DND-41 (cell line): ENCODE measurements around the gene ATP6V0D1.

Experiments
- EZH2 ChIP-seq: IDR thresholded peaks from 3 replicates; pipeline ENCODE4 v1.6.1; 2012; ENCODE audit warnings: borderline replicate concordance, low read depth, mild to moderate bottlenecking, moderate library complexity, low read length, inconsistent platforms; ENCODE audit not compliant: severe bottlenecking
- TF ChIP-seq, protein P1 (sequence below): IDR thresholded peaks from 2 replicates; pipeline ENCODE4 v1.5.1; 2012; ENCODE audit warnings: borderline replicate concordance, low read length, moderate library complexity, mild to moderate bottlenecking; ENCODE audit not compliant: poor library complexity, severe bottlenecking; ENCODE audit errors: extremely low read depth

DNA sequence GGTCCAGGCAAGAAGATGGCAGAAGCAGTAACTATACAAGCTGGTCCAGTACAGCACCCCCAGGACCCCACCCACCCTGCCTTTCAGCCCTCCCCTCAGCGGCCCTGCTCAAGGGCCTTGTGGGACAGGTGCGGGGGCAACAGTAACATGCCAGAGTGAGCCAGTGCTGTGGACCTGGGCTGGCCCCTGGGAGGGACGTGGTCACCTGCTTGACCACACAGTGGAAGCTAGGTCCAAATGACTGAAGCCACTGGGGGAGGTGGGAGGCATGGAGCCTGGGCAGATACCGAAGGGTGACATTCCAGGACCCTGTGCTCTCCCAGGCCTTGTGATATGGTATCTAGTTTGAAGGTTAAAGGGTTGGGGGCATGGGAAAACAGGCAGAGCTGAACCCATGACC, 17.3 kb downstream of the ATP6V0D1 start:
- TF ChIP-seq EZH2, result no peak
- TF ChIP-seq, protein P1, sequence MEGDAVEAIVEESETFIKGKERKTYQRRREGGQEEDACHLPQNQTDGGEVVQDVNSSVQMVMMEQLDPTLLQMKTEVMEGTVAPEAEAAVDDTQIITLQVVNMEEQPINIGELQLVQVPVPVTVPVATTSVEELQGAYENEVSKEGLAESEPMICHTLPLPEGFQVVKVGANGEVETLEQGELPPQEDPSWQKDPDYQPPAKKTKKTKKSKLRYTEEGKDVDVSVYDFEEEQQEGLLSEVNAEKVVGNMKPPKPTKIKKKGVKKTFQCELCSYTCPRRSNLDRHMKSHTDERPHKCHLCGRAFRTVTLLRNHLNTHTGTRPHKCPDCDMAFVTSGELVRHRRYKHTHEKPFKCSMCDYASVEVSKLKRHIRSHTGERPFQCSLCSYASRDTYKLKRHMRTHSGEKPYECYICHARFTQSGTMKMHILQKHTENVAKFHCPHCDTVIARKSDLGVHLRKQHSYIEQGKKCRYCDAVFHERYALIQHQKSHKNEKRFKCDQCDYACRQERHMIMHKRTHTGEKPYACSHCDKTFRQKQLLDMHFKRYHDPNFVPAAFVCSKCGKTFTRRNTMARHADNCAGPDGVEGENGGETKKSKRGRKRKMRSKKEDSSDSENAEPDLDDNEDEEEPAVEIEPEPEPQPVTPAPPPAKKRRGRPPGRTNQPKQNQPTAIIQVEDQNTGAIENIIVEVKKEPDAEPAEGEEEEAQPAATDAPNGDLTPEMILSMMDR, result no peak
